Activated CD8-positive, alpha-beta memory T cell treated with anti-CD3 and anti-CD28 coated beads, Interleukin-2, amount 50 U/mL, for 48 hours (primary cell): ENCODE results near the gene IL1A.

Experiments
- DNase-seq: peaks from one replicate; pipeline ENCODE4 v3.0.0-alpha.2; 2020

The IL1A gene

GRCh38 chr2:112757265-112757664 is 27.0 kb downstream of the IL1A start:
- DNase-seq = no peak

DNA sequence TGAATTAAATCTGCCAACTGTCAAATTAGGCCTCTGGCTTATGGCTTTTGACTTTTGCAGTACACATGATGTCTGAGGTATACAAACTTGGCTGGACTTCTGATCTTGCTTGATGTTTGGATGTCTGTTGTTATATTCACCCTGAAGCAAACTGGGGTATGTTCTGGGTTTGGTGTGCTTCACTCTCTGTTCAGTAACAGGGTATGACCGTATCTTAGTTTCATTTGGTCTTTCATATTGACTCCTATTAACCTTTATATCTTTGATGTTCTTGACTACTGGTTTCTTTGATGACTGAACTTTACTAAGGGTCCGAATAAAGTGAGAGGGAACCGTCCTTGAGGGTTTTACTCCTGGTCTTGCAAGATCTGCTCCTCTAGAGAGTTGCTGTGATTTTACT is 28.1 kb downstream of the IL1A start:
- DNase-seq = no peak

GRCh38 chr2:112755444-112755843 is 28.8 kb downstream of the IL1A start:
- no peak for DNase-seq

DNA sequence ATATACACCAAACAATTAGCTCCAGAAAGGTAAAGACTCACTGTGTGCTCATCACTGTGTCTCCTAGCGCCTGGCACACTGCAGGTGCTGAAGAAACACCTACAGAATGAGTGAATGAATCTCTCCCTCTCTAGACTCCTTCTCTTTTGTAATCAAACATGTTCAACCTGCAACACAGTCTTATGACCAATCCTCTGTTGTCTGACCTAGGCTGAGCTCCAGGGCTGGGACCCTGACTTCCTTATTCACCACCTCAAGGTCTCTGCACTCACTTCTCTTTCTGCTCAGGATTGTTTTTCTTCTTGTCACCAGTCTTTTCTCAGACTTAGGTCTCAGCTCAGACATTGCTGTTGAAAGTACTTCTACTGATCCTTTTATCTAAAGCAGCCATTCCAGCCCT is 29.7 kb downstream of the IL1A start:
- no peak for DNase-seq

DNA sequence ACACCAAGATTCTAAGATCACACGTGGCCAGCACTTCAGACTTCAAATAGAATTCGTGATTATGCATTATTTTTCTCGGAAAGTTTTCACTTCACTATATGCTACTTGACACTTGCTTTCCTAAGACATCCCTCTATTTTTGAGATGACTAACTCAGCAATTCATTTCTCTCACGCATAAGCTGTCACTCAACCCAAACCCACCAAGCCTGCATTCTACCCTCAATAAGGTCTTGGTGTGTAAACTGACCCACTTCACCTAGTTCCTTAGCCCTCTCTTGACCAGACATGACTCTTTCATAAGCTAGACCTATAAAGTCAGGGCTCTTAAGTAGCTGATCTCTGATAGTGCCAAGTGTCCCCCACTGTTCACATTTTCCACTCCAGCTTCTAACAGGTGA is 31.6 kb downstream of the IL1A start:
- DNase-seq = no peak

DNA sequence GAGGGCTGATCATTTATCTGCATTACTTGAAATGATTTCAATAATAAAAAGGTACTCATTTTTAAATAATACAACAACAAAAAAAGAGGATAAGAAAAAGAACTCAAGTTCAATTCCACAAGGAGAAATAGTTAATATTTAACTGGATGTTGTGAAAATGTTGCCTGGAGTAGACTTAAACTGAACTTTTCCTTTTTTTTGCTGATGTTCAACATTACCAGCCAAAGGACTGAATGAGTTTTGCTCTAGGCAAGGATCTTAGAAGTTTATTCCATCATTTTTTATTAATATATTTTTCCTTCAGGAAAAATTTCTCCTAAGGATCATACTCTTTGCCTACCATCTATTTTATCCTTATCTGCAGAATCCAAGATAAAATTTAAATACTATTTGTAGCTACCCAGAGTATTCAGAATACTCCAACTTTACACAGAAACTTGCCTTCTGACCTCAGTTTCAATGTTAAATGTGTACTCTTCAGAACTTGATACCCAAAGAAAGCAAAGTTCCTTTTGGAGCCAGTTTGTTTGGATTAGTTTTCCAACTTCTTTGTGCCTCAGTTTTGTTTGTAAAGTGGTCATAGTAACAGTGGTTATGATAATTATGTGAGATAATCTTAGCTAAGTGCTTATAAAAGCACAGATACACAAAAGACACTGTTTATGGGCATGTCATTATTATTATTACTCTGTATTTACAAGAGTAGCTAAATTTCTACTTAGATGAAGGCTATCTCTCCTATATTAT is 32.7 kb downstream of the IL1A start:
- no peak for DNase-seq

GRCh38 chr2:112750560-112750843 is 33.8 kb downstream of the IL1A start:
- no peak for DNase-seq

DNA sequence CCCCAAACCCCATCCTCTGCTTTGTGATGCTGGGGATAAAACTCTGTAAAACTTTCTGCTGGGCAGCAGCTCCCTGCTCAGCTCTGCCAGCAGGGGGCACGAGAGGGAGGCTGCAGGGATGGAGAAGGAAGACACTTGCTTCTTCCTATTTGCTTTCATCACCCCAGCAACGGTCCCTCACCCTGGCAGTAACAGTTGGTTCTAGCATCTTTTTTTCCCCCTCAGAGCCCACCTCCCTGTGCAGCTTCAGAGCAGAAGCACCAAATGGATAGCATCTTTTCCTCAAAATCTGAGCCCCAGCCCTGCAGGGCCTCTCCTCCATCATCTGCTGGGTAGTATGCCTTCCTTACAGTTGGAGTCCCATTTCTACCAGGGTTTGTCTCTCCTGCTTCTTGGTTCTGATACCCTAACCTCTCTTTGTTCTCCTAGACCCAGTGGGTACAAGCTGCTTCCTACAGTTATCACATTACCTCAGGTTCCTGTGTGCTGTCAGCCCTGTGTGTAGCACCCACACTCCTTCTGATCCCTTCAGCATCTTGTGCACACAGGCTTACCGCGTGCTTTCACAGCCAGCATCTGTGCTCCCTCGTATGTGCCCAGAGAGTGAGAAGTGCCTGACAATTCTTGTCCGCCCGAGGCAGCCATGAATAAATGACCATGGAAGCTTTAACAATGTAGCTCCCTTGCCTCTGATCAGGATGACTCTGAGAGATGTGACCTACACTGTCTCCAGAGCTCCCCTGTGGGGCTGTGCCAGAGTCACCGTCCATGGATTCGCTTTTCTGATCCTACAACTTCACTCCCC is 34.3 kb downstream of the IL1A start:
- peak; percentile 89 for DNase-seq

- DNase-seq = no peak
These were observed 43.8 kb downstream of the IL1A start for GRCh38 chr2:112740527-112740926.

DNA sequence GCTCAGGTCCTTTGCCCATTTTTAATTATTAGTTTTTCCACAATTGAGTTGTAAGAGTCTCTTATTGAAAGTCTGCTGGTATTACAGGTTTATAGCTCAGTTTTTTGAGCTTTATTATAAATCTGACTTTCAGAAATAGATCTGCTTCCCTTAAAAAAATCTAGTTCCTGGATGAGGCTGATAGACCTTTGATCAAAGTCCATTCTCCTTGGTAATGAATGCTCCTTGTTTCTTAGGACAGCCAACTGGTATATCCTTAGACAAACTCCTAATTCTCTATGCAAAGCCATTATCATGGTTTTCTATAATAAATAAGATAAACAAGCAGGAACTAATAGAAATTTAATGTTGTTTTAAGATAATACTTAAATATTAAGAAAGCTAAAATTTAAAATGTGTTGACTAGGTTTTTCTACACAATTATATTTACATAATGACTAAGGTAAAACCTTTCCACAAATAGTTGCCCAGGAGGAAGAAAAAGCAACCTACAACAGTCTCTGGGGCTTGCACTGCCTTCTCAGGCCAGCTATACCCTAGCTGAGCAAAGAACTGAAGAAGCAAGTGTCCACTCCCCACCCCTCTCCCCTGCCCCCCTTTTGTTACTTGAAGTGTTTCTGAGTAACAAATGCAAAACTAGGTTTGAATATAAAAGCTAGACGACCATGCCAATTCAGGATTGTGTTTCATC is 46.6 kb downstream of the IL1A start:
- no peak for DNase-seq

- no peak for DNase-seq
These were observed 50.4 kb downstream of the IL1A start for GRCh38 chr2:112733871-112734270.

GRCh38 chr2:112733456-112733855 is 50.8 kb downstream of the IL1A start:
- DNase-seq = no peak

- no peak for DNase-seq
These were observed 52.8 kb downstream of the IL1A start for GRCh38 chr2:112731479-112731878.

GRCh38 chr2:112730791-112731190 is 53.5 kb downstream of the IL1A start:
- no peak for DNase-seq

DNA sequence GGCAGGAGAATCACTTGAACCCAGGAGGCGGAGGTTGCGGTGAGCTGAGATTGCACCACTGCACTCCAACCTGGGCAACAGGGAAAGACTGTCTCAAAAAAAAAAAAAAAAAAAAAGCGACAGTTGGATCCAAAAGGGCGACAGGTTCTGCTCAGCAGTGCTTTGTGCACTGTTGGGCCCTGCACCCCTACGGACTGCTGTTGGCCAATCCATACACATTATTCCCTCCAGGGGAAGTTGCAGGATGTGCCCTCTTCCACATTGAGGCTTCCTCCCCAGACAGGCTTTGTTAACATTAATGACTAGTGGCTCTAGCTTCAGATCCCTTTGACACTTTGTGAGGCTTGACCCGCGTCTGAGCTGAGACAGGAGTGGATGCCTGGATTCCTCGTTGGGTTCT is 54.1 kb downstream of the IL1A start:
- DNase-seq = no peak

DNA sequence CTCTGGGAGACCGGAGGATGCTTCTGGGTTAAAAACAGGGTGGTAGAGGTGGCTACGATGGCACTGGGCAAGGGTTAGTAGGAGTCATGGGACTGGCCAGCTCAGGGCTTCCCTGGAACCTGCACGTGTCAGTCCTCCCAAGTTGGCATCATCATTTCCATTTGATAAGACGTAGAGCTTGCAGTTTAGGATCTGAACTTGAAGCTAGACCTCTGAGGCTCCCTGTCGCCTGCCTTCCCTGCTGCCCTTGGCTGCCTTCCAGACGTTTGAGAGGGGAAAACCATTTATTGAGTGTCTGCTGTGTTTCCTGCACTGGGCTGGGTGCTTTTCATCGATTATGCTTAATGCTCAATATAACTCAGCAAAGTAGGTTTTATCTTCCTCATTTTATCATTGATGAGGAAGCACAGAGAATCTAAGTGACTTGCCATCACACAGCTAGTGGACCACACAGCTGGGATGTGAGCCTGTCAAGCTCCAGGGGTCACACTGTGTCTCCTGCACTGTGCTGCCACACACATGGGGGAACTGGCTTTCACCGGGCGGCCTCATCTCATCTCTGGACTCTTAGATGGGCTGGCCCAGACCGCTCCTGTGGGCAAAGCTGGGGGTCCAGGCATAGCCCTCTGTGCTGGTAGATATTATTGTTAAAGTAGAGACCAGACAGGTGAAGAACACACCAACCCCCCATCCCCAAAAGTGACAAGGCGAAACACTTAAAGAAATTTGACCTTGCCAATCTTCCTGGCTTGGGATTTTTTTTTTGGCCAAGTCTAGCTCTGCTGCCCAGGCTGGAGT is 55.7 kb downstream of the IL1A start:
- DNase-seq = peak; percentile 44

GRCh38 chr2:112728029-112728362 is 56.3 kb downstream of the IL1A start:
- DNase-seq = no peak

- no peak for DNase-seq
These were observed 56.8 kb downstream of the IL1A start for GRCh38 chr2:112727276-112728028.

DNA sequence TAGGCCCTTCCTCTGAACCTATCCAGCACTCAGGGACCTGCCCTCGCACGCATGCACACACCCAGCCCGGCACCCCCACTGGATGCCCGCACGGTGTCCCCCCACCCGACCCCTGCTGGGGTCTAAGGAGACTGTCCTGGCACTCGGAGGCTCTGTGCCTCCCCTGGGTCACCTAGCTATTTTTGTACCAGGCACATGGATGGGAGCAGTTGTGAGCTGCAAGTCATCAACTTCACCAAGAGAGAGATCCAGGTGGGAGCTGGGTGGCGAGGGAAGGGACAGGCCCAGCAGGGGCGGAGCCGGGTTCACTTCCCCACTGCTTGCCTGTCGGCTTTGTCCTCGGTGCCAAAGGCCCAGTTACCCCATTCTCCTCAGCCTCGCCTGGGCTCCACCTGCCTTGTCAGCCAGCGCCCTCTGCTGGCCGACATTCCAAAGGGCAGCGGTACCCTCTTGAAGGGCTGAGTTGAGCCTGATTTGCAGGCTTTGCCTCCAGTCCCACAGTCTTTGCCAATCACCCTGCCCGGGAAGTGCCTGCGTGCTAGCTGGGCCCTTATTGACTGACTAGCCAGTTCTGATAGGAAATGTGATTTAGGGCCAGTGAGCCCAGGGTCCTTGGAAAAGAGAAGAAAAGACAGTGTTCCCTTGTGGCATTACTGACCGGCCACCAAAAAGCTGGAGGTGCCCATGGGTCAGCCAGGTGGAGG is 57.7 kb downstream of the IL1A start:
- peak; percentile 95 for DNase-seq

DNA sequence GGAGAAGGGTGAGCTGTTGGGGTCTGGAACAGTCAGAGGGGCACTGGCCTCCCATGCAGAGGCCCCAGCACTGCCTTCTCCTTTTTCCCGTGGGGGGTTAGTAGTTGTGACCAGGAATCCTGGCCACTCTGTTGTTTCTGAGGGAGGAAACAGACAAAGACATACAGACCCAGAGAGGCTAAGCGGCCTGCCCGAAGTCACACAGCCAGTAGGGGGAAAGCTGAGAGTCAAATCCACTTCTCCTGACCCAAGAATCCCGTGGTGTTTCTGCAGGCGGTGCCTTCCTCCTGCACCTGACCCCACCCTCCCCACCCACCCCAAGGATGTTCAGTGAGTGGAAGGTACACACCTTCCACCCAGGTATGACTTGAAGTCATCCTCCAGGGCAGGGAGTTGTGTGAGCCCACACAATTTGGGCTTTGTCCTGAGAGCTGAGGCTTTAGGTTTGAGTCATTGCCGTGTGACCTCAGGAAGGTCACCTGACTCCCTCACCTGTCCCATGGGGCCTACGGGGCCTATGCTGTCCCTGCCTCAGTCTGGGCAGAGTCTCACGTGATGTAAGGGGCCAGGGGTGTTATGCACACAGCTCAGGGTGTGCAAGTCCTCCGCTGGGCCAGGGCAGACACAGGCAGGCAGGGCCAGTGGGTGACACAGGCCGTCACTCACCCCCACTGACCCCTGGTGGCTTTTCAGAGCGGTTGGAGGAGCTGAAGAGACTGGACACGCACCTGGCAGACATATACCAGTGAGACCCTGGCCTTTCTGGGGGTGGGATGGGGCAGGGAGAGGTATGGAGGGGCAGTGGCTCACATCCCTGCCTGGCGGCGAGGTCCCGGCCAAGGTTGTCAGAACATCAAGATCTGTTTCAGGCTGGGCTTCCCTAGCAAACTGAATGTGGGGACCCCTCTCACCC is 58.5 kb downstream of the IL1A start:
- DNase-seq = no peak
